GM19025 (cell line): ENCODE results near the gene OVOL1.

Experiments
- ATAC-seq: cut with Tn5 transposase; IDR thresholded peaks from one replicate; pipeline ENCODE4 v1.9.1; 2021; ENCODE audit warnings: mild to moderate bottlenecking, low read depth, moderate library complexity; ENCODE audit not compliant: unreplicated experiment

The OVOL1 gene

DNA sequence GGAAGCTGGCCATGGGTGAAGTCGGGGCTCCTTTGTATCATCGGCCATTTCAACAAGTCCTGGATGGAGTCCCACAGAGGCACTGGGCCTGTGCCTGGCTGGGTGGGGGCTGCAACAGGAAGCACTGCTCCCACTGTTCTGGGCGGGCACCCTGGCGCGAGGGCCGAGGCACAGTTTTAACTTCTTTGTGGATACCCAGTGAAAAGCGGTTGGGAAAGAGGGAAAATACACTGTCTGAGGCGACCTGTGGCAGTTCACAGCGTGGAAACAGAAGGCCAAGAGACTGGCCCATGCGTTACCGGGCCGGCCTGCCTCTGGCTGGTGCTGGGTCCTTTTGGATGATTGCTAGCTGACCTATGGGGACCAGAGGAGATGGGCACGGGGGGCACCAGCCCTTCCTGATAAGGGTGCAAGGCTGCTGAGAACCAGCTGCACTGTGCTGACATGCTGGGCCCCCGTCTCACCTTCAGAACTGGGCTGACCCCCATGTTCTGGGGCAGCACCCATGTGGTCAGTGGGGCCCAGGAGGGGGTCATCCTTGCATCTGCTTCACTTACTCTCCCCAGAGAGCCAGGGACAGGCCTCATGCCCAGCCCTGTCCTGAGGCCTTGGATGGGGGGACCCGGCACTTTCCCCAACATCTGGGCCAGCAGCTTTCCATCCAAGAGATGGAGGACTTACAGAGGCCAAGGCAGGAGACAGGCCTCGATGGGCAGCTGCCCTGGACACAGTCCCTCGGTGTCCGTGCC lies 4.2 kb downstream of the OVOL1 start:
- no peak for ATAC-seq

DNA sequence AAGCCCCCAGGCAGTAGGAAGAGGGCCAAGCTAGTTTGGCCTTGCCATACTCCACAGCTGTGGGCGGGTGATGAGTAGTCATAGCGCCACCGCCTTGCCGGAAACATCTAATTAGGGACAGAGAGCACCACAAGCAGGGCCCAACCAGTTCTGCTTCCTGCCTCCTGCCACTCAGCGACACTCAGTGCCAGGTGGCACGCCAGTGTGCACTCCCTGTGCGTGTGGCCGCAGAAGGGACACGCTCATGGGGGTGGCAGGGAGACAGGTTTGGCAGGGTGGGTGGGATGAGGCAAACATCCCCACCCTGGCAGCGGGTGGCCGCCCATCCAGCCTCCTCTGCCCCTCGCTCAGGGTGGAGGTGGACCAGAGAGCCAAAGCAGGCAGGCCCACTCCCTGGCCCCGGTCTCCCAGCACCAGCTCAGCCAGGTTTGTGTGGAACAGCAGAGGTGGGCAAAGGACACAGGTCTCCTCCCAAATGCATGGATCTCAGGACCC lies 4.9 kb downstream of the OVOL1 start:
- peak; percentile 87 for ATAC-seq

DNA sequence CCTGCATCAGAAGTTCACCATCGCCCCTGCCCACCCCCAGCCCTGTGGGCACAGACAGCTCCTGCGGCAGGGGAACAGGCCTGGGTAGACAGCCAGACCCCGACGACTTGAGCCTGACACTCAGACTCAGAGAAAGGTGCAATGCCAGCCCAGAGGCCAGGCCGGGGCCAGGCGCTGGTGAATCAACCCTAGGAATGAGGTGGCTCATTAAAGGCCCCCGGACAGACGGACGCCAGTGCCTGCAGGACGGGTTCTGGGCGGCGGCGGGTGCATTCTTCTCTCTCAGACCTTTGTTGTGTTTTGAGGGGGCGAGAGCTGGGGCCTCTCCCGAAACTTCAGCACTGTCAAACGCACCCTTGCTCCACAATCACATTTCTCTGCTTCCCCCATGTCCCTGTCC lies 5.6 kb downstream of the OVOL1 start:
- ATAC-seq, result no peak

DNA sequence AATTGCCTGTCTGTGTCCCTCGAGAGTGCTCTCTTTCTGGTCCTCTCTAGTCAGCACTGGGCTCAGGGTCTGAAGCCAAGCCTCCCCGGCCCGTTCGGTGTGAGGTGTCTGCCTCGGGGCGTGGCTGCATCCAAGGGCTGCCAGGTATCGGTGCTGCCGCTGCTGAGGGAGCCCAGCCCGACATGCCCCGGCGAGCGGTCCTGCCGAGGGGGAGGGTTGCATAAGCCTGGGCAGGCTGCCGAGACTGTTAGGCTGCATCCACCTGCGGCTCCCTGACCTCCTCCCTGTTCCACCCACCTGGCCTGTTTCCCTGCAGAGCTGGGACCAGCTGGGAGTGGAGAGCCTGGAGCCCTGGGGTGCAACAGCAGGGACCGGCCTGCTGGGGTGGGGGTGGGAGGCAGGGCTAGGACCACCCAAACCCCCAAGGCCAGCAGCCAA lies 6.3 kb downstream of the OVOL1 start:
- ATAC-seq, result no peak

DNA sequence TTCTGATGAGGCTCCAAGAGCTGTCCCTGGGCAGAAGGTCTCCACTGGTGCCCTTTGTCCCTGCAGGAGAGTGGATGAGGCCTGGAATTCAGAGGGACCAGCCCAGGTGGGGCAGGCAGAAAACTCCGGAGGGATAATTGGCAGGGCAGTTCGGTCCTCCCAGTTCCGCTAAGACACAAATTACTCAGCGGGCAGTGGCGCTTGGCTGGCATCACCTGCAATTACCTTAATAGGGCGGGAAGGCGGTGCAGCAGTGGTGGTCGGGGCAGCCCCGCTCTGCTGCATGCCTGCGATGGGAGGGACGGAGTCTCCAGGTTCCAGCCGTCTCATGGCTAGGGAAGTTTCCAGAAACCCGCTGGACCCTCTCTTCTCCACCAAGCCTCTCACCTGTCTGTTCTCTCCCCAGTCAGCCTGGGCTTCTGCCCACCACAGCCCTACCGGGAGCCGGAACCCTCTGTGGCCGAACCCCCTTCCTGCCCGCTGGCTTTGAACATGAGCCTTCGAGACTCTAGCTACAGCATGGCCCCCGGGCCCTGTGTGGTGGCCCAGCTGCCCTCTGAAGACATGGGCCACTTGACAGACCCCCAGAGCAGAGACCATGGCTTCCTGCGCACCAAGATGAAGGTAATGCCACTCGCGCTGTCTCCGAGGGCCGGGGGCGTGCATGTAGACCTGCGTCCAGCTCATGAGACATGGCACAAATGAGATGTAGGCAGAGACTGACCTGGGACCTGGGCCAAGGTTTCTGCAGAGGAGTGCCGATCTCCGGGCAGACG lies 7.0 kb downstream of the OVOL1 start:
- no peak for ATAC-seq

DNA sequence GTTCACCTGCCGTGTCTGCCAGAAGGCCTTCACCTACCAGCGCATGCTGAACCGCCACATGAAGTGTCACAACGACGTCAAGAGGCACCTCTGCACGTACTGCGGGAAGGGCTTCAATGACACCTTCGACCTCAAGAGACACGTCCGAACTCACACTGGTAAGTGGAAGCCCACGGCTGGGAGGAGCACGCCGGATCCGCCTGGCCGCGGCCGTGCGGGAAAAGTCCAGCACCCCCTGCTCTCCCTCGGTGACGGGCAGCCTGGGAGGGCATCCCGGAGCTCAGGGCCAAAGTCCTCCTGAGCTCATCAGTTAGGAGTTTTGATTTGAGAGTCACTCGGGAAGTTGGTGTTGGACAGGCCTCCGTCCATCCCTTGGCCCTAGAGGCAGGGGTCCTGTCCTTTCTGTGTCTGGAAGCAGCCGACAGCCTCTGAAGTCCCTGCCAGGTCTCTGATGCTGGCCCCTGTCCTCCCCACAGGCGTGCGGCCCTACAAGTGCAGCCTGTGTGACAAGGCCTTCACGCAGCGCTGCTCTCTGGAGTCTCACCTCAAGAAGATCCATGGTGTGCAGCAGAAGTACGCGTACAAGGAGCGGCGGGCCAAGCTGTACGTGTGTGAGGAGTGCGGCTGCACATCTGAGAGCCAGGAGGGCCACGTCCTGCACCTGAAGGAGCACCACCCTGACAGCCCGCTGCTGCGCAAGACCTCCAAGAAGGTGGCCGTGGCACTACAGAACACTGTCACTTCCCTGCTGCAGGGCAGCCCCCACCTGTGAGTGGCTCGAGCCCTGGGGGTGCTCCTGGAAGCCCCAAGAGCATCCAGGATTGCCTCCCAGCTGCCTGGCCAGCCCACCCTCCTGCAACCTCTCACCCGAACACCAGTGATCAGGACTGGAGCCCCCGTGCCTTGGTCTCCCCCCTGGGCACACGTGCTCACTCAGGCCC lies 8.0 kb downstream of the OVOL1 start:
- no peak for ATAC-seq

DNA sequence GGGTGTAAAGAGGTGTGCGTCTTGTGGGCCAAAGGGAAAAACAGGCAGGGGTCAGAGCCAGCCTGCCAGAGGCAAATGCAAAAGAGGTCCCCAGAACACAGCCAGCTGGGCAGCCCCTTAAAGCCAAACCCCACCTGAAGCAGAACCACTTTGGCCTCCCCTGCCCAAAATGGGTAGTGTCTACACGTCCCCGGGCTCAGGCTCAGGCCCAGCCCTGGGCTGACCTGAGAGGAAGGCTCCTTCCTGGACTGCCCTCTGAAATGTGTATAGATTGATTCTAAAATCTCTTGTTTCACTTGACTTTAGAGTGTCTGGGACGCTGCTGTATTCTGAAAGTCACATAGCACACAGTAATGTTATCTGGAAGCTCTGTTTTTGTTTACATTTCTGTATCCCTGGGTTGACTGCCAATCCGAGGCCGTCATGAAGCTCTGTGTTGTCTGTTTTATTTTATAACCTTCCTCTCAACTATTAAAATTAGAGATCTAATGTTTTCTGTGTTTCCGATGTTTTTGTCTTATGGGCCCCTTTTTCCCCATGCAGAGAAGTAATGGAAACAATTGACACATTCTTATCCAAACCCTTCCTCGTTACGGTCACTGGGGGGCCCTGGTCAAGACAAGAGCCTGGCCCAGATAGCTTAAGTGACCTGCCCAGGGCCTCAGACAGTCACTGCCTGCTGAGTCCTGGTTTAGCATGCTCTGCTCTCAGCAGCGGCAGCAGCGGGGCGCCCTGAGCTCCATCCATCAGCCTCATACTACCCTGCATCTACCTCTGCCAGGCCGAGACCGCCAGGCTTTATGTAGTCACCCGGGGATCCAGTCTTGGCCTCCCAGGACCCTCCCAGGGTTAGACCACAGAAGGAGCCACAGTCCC lies 10.1 kb downstream of the OVOL1 start:
- ATAC-seq, result no peak

DNA sequence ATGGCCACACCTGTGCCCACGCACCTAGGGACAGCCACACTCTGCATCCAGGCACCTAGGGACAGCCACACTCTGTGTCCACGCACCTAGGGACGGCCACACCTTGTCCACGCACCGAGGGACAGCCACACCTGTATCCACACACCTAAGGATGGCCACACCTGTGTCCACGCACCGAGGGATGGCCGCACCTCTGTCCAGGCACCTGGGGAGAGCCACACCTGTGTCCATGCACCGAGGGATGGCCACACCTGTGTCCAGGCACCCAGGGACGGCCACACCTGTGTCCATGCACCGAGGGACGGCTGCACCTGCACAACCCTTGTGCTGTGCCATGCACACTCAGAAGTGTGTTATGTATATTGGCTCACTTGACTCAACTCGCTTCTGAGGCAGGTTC lies 10.8 kb downstream of the OVOL1 start:
- ATAC-seq, result no peak

DNA sequence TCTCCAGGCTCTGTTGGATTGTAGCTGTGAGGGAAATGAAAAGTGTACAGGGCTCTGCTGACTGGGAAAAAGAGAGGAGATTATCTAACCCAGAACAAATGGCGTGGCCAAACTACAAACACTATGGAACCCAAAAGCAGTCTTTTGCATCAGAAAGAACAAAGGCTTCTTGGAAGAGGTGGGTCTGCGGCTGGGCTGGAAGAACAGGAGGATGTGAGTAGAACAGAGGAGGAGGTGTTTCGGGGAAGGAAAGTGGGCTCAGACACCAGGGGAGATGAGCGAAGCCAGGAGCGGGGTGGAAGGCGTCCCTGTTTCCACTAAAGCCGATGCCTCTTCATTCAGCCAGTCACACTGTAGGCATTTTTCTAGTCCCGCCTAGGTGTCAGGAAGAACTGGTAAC lies 12.0 kb downstream of the OVOL1 start:
- no peak for ATAC-seq

DNA sequence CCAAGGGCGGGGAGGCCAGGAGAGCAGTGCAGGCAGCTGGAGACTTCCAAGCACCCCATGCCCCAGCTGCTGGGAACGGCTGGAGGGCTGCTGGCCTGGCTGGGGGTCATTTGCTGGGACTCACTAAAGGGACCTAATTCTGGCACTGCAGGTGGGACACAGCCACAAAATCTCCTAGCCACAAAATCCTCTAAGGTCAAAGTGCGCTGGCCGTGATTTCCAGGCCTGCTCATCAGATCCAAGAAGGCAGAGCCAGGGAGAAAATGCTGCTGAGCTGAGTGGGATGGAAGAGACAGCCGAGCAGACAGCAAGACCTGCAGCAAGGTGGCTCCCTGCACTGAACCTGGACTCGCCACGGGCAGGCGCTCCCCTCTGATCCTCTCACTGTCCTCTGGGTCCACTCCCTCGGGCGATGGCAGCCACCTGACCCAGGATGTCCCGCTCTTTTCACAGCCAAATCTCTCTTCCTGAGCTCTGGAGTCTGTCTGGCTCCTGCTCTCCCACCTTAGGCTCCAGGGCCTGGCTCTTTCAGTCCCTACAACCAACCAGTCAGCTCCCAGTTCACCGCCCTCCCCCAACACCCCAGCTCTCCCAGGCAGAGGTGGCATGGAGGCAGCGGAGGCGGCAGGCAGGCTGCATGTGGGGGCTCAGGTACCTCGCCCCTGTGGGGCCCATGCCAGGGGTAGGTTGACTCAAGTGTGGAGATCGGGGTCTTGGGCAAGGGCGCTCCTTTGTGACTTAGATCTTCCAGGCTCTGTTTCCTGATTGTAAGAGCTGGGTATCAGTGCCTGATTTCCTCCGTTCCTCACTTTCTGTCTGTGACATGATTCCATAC lies 14.5 kb downstream of the OVOL1 start:
- ATAC-seq, result no peak

DNA sequence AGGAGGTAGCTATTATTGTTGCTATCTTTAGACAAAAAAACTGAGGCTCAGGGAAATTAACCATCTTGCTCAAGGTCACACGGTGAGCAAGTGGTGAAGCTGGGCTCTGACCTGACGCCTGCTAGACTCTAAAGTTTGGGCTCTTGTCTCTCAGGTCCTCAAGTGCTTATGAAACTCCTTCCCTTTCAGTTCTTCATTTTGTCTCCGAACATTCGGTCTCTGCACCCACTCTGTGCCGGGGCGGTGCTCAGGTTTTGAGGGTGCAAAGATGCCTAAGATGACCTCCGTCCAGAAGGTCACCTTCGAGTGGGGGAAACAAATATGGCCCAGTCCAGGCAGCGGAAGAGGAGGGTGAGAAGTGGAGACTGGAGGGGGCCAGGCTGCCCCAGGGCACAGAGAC lies 16.0 kb downstream of the OVOL1 start:
- ATAC-seq, result peak; percentile 69

DNA sequence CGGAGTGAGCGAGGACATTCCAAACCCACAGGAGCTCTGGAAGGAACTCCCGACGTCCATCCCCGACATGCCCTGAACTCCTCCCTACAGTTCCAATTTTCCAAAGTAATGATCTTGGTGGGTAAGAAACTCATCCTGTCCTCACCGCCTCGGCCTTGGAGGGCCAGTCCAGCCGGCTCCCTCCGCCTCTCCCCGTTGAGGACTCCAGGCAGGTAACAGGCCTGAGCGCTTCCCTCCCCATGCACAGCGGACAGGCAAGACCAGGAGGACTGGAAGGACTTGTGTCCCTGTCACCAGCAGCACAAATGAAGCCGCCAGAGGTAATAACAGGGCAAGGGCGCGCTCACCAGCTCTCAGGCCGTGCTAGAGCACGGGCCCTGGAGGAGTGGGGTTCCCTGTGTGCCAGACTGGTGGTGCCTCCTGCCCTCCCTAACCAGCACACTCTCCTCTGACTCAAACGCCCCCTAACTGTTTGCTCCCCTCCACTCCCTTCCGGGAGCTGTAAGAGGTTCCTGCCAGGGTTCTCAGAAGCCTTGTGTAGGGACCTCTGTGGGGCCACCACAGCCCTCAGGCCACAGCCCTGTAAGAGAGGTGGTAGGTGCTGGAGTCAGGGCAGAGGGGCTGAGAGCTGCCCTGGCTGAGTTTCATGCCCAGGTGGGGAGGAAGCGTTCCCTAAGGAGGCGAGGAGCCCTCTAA lies 17.1 kb downstream of the OVOL1 start:
- ATAC-seq, result no peak

DNA sequence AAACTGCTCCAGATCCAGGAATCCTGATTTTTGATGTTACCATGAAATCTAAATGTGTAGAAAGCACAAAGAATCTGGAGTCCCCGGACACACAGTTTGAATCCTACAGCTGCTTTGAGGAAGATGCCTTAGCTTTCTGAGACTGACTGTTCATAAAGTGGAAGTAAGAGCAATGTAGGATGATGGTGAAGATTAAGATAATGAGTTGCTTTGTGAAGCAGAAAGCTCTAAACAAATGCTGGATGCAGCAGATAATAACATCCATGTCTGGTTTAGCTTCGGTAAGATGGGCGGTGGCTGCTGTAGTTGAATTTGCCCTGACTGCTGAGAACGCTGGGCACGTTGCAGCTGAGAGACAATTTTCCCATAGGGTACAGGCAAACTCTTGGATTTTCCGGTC lies 20.1 kb downstream of the OVOL1 start:
- ATAC-seq, result no peak

DNA sequence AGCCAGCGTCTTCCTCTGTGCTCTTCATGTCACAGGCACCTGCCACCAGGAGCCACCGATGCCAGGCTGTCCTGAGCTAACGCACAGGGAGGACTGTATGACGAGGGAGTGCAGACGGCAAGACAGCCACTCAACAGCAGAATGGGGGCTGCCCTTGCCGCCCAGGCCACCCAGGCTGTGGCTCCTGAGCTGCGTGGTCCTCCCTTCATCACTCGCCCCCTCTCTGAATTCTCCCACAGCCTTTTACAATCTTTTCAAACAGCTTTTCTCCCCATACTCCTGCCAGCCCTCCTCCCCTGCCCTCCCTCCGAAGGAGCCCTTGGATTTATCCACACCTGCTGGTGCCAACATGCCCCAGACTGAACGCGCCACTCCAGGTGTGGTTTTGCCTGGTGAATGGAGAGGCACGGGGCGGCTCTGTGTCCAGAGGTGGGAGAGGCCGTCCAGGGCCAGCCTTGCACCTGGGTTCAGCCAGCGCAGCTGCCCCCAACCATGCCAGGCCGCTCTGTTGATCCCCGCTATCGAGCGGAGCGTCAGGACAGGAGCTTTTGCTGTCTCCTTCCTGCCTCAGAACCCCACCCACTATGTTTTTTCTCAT lies 22.0 kb downstream of the OVOL1 start:
- no peak for ATAC-seq

DNA sequence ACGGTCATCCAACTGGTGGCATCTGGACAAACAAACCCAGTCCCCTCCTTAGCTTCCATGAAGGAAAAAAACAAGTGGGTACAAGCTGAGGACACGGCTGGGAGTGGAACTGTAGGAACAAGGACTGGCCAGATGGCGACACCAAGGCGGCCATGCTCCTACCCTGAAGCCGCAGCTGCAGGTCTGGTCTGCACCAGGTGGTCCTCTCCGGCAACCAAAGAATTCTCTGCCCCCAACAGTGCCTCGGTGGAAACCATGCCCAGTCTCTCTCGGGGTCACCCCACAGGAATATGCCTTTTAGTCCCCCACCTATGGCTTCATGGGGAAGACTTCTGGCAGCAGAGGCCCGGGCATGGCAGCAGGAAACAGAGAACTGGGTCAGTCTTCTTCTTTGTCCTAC lies 22.6 kb downstream of the OVOL1 start:
- no peak for ATAC-seq

DNA sequence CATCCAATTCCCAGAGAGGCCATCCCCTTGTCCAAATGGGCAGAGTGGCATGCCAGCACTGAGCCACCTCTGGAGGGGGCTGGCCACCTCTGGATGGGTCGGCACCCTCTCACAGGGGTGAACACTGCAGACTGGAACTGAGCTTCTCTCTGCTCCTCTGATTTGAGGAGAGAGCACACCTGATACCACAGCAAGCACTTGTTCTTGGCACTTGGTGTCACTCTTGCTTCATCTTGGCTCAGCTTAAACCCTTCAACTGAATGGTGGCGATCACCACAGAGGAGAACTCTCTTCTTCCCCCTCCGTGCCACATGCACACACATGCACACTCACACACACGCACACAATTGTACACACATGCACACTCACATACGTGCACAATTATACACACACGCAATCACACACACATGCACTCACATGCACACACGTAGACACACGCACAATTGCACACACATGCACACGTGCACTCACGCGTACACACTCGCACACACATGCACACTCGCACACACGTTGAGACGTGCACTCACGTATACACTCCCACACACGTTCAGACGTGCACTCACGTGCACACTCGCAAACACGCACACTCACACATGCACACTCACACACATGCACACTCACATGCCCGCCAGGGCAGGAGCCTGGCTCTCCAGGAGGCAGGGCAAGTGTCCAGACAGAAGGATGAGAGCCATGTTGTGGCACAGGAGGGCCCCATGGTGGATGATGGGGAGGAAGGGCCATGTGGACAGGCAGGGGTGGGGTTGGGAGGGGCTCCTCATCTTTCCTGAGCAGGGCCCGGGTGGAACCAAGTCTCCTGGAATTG lies 23.4 kb downstream of the OVOL1 start:
- ATAC-seq, result no peak
